Measurements from ENCODE around the gene PRDX2.

The PRDX2 gene

DNA sequence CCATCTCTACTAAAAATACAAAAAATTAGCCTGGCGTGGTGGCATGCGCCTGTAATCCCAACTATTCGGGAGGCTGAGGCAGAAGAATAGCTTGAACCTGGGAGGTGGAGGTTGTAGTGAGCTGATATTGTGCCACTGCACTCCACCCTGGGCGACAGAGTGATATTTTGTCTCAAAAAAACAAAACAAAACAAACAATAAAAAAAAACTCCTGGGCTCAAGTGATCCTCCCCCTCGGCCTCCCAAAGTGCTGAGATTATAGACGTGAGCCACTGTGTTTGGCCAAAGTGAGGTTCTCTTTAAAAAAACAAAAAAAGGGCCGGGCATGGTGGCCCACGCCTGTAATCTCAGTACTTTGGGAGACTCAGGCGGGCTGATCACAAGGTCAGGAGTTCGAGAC is 14.1 kb downstream of the PRDX2 start:
- Histone ChIP-seq H3K4me3 (ENCODE audit: low read depth, low read length) (no peak overlapping the region), H3K14ac (ENCODE audit: low read length) (no peak overlapping the region), H4K12ac (ENCODE audit: low read depth, low read length) (no peak overlapping the region), H4K8ac (ENCODE audit: low read depth, low read length) (no peak overlapping the region), H3K27me3 (ENCODE audit: insufficient read depth, low read length) (no peaks in the 10 kb centered on the region), H3K4me2 (ENCODE audit: low read length) (no peak overlapping the region), H2BK12ac (ENCODE audit: low read length) (no peak overlapping the region), H2BK5ac (ENCODE audit: low read depth, low read length, poor library complexity) (no peak overlapping the region), H2AFZ (ENCODE audit: insufficient read depth, low read length, poor library complexity) (no peak overlapping the region), H4K91ac (ENCODE audit: low read depth, low read length) (peak overlapping the region; percentile 59), H2BK120ac (ENCODE audit: insufficient read depth, low read length, poor library complexity) (peak overlapping the region; percentile 35), H3K9me3 (ENCODE audit: insufficient read depth, low read depth, low read length) (no peaks in the 10 kb centered on the region), H3K79me2 (ENCODE audit: control insufficient read depth, insufficient read depth, low read length, poor library complexity) (peaks cover 26% of the 10 kb centered on the region), H3K18ac (ENCODE audit: low read length) (no peak overlapping the region), H3K4me1 (ENCODE audit: control insufficient read depth in 1 of 2, insufficient read depth in 2 of 2, low read length in 2 of 2) (peaks cover 53 to 58% of the 10 kb centered on the region in 2 experiments), H3K27ac (ENCODE audit: low read depth, low read length) (no peak overlapping the region), H3K9ac (ENCODE audit: low read length) (no peak overlapping the region), H2AK5ac (ENCODE audit: low read length) (no peak overlapping the region), H3K79me1 (ENCODE audit: low read length) (peaks cover 80% of the 10 kb centered on the region), H3K36me3 (ENCODE audit: control insufficient read depth in 1 of 2, insufficient read depth in 2 of 2, low read length in 2 of 2) (peaks cover 0 to 2% of the 10 kb centered on the region in 2 experiments), H3K23ac (ENCODE audit: low read length) (no peak overlapping the region), H3K4ac (ENCODE audit: low read depth, low read length) (no peak overlapping the region)
- no peak for DNase-seq
- WGBS (ENCODE audit: extremely low coverage, insufficient coverage, insufficient read length), result no CpG with 5 or more reads among the region's 10 CpGs

DNA sequence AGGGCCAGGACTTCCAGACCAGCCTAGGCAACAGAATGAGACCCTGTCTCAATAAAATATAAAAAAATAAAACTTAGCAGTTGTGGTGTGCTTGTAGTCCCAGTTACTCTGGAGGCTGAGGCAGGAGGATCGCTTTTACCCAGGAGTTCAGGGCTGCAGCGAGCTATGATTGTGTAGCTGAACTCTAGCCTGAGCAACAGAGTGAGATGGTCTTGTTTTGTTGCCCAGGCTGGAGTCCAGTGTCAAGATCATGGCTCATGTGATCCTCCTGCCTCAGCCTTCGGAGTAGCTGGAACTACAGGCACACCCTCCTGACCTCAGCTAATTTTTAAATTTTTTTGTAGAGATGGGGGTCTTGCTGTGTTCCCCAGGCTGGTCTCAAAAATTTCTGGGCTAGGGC is 14.6 kb downstream of the PRDX2 start:
- WGBS (ENCODE audit: extremely low coverage, insufficient coverage, insufficient read length), result no CpG with 5 or more reads among the region's 3 CpGs

DNA sequence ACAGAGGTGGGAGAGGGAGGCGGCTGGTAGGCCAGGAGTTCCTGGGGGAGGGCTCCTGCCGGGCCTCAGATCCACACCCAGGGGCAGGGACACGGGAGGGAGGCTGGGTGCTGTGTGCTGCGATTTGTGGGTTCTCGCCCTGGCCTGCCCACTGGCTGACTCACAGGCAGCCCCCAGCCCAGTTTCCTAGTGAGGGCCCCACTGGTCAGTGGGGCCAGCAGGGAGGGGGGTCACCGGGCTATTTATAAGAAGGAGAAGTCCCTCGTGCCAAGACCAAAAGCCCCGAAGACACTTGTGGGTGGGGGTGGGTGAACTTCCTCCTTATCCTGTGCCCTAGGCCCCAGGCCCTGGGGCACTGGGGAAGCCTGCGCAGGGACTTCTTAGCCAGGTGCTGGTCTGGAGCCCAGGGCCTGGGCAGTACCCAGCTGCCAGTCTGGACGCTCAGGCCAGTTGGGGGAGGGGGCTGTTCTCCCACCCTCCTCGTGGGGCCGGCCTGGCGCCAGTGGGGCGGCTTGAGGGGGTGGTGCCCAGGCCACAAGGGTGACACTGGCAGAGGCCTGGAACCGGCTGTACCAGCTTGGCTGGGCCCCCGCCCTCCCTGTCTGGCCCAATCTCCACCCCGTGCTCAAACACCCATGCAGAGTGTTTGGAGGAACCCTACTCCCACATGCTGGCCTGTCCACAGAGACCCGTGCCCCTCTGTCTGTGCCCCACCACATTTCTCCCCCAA is 15.3 kb downstream of the PRDX2 start:
- no peak overlapping the region for H3K4me2 ChIP-seq (ENCODE audit: low read length)
- no peak overlapping the region for H3K9ac ChIP-seq (ENCODE audit: low read length)
- H3K27me3 ChIP-seq (ENCODE audit: insufficient read depth, low read length), result no peaks in the 10 kb centered on the region
- H4K12ac ChIP-seq (ENCODE audit: low read depth, low read length), result no peak overlapping the region
- no peaks in the 10 kb centered on the region for H3K36me3 ChIP-seq (ENCODE audit: control insufficient read depth in 1 of 2, insufficient read depth in 2 of 2, low read length in 2 of 2)
- DNase-seq, result peak in 1 of 2 donors; percentile 40
- H3K9me3 ChIP-seq (ENCODE audit: insufficient read depth, low read depth, low read length), result no peaks in the 10 kb centered on the region
- H3K4me1 ChIP-seq (ENCODE audit: control insufficient read depth in 1 of 2, insufficient read depth in 2 of 2, low read length in 2 of 2), result peaks cover 58 to 63% of the 10 kb centered on the region in 2 experiments
- peak overlapping the region; percentile 88 for H2BK5ac ChIP-seq (ENCODE audit: low read depth, low read length, poor library complexity)
- peaks cover 15% of the 10 kb centered on the region for H3K79me2 ChIP-seq (ENCODE audit: control insufficient read depth, insufficient read depth, low read length, poor library complexity)
- no peak overlapping the region for H3K4me3 ChIP-seq (ENCODE audit: low read depth, low read length)
- no CpG with 5 or more reads among the region's 18 CpGs for WGBS (ENCODE audit: extremely low coverage, insufficient coverage, insufficient read length)
- peak overlapping the region; percentile 97 for H2BK12ac ChIP-seq (ENCODE audit: low read length)
- peak overlapping the region; percentile 62 for H3K14ac ChIP-seq (ENCODE audit: low read length)
- peak overlapping the region; percentile 31 for H3K4ac ChIP-seq (ENCODE audit: low read depth, low read length)
- peaks cover 74% of the 10 kb centered on the region for H3K79me1 ChIP-seq (ENCODE audit: low read length)
- H4K8ac ChIP-seq (ENCODE audit: low read depth, low read length), result peak overlapping the region; percentile 24
- H2AK5ac ChIP-seq (ENCODE audit: low read length), result peak overlapping the region; percentile 82
- no peak overlapping the region for H3K23ac ChIP-seq (ENCODE audit: low read length)
- peak overlapping the region; percentile 100 for H4K91ac ChIP-seq (ENCODE audit: low read depth, low read length)
- peak overlapping the region; percentile 8 for H2AFZ ChIP-seq (ENCODE audit: insufficient read depth, low read length, poor library complexity)
- H3K18ac ChIP-seq (ENCODE audit: low read length), result peak overlapping the region; percentile 80
- peak overlapping the region; percentile 96 for H3K27ac ChIP-seq (ENCODE audit: low read depth, low read length)
- peak overlapping the region; percentile 79 for H2BK120ac ChIP-seq (ENCODE audit: insufficient read depth, low read length, poor library complexity)

More for the DNA sequence above, 14.6 kb downstream of the PRDX2 start:
- Histone ChIP-seq H2BK120ac (ENCODE audit: insufficient read depth, low read length, poor library complexity) (peak overlapping the region; percentile 79), H2AFZ (ENCODE audit: insufficient read depth, low read length, poor library complexity) (peak overlapping the region; percentile 8), H3K79me1 (ENCODE audit: low read length) (peaks cover 80% of the 10 kb centered on the region), H3K4me2 (ENCODE audit: low read length) (no peak overlapping the region), H4K8ac (ENCODE audit: low read depth, low read length) (peak overlapping the region; percentile 24), H3K14ac (ENCODE audit: low read length) (no peak overlapping the region), H3K4me1 (ENCODE audit: control insufficient read depth in 1 of 2, insufficient read depth in 2 of 2, low read length in 2 of 2) (peaks cover 58 to 63% of the 10 kb centered on the region in 2 experiments), H3K23ac (ENCODE audit: low read length) (no peak overlapping the region), H3K9me3 (ENCODE audit: insufficient read depth, low read depth, low read length) (no peaks in the 10 kb centered on the region), H2BK12ac (ENCODE audit: low read length) (peak overlapping the region; percentile 97), H2BK5ac (ENCODE audit: low read depth, low read length, poor library complexity) (peak overlapping the region; percentile 88), H3K27ac (ENCODE audit: low read depth, low read length) (no peak overlapping the region), H3K4me3 (ENCODE audit: low read depth, low read length) (no peak overlapping the region), H4K12ac (ENCODE audit: low read depth, low read length) (no peak overlapping the region), H3K36me3 (ENCODE audit: control insufficient read depth in 1 of 2, insufficient read depth in 2 of 2, low read length in 2 of 2) (no peaks in the 10 kb centered on the region), H3K79me2 (ENCODE audit: control insufficient read depth, insufficient read depth, low read length, poor library complexity) (peaks cover 21% of the 10 kb centered on the region), H4K91ac (ENCODE audit: low read depth, low read length) (peak overlapping the region; percentile 100), H2AK5ac (ENCODE audit: low read length) (peak overlapping the region; percentile 13), H3K18ac (ENCODE audit: low read length) (no peak overlapping the region), H3K27me3 (ENCODE audit: insufficient read depth, low read length) (no peaks in the 10 kb centered on the region), H3K4ac (ENCODE audit: low read depth, low read length) (peak overlapping the region; percentile 25), H3K9ac (ENCODE audit: low read length) (no peak overlapping the region)
- no peak for DNase-seq

- no peak for DNase-seq
- peak overlapping the region; percentile 96 for H3K27ac ChIP-seq (ENCODE audit: low read depth, low read length)
- no peak overlapping the region for H3K23ac ChIP-seq (ENCODE audit: low read length)
- no peaks in the 10 kb centered on the region for H3K36me3 ChIP-seq (ENCODE audit: control insufficient read depth in 1 of 2, insufficient read depth in 2 of 2, low read length in 2 of 2)
- H2AFZ ChIP-seq (ENCODE audit: insufficient read depth, low read length, poor library complexity), result no peak overlapping the region
- H3K79me1 ChIP-seq (ENCODE audit: low read length), result peaks cover 68% of the 10 kb centered on the region
- peak overlapping the region; percentile 100 for H4K91ac ChIP-seq (ENCODE audit: low read depth, low read length)
- H3K9me3 ChIP-seq (ENCODE audit: insufficient read depth, low read depth, low read length), result no peaks in the 10 kb centered on the region
- peak overlapping the region; percentile 84 for H2BK12ac ChIP-seq (ENCODE audit: low read length)
- H2BK5ac ChIP-seq (ENCODE audit: low read depth, low read length, poor library complexity), result peak overlapping the region; percentile 88
- H3K4me1 ChIP-seq (ENCODE audit: control insufficient read depth in 1 of 2, insufficient read depth in 2 of 2, low read length in 2 of 2), result peaks cover 52 to 57% of the 10 kb centered on the region in 2 experiments
- peak overlapping the region; percentile 1 for H3K4ac ChIP-seq (ENCODE audit: low read depth, low read length)
- H3K9ac ChIP-seq (ENCODE audit: low read length), result no peak overlapping the region
- peak overlapping the region; percentile 78 for H2AK5ac ChIP-seq (ENCODE audit: low read length)
- H3K79me2 ChIP-seq (ENCODE audit: control insufficient read depth, insufficient read depth, low read length, poor library complexity), result peaks cover 15% of the 10 kb centered on the region
- peak overlapping the region; percentile 1 for H4K8ac ChIP-seq (ENCODE audit: low read depth, low read length)
- H4K12ac ChIP-seq (ENCODE audit: low read depth, low read length), result no peak overlapping the region
- peak overlapping the region; percentile 79 for H2BK120ac ChIP-seq (ENCODE audit: insufficient read depth, low read length, poor library complexity)
- WGBS (ENCODE audit: extremely low coverage, insufficient coverage, insufficient read length), result no CpG with 5 or more reads among the region's 4 CpGs
- no peaks in the 10 kb centered on the region for H3K27me3 ChIP-seq (ENCODE audit: insufficient read depth, low read length)
- peak overlapping the region; percentile 62 for H3K14ac ChIP-seq (ENCODE audit: low read length)
- no peak overlapping the region for H3K4me2 ChIP-seq (ENCODE audit: low read length)
- H3K18ac ChIP-seq (ENCODE audit: low read length), result peak overlapping the region; percentile 80
- H3K4me3 ChIP-seq (ENCODE audit: low read depth, low read length), result no peak overlapping the region
Measured at GRCh38 chr19:12785431-12786031, 16.1 kb downstream of the PRDX2 start.

Data from trophoblast cell (in vitro differentiated cells and primary cell).